Loucy (cell line): ENCODE measurements around the gene NUB1.

Source experiments
- EZH2phosphoT487 ChIP-seq: fragments of 200-600 bp; IDR thresholded peaks from 2 replicates; pipeline ENCODE4 v1.6.1; 2018; ENCODE audit warnings: antibody characterized with exemption, mild to moderate bottlenecking, moderate library complexity, borderline replicate concordance
- TF ChIP-seq, protein P1 (sequence below): fragments of 200-600 bp; sonication (generic); conservative IDR thresholded peaks from 2 replicates; pipeline ENCODE4 v1.5.1; 2014; ENCODE audit warnings: mild to moderate bottlenecking, antibody characterized with exemption, low read length

DNA sequence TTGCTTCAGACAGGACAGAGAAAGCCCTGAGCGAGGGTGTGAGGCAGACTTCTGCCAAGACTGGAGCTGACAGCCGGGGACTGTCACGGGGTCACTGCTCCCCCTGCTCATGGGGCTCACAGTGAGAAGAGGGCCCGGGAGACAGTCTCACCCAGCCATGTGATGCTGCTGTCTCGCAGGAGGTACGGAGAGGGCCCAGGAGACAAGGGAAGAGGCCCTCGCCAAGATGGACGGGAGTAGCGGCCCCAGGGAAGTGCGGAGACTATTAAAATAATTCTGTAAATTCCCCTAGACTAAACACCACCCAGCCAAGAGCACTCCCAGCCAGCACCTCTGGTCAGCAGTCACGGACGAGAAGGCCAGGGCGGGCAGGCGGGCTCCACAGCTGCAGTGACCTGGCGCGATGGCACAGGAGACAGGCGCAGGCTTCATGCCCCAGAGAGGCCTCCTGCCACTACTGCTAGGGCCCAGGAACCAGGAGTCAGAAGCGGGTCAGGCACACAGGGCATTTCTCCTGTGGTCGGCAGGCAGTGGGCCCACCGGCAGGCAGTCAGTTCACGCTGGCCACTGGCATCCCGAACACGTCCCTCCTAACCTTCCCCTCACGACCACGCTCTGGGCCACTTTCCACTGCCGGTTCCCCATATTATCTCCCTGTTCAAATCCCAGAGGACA, 44.2 kb downstream of the NUB1 start:
- TF ChIP-seq, protein P1, sequence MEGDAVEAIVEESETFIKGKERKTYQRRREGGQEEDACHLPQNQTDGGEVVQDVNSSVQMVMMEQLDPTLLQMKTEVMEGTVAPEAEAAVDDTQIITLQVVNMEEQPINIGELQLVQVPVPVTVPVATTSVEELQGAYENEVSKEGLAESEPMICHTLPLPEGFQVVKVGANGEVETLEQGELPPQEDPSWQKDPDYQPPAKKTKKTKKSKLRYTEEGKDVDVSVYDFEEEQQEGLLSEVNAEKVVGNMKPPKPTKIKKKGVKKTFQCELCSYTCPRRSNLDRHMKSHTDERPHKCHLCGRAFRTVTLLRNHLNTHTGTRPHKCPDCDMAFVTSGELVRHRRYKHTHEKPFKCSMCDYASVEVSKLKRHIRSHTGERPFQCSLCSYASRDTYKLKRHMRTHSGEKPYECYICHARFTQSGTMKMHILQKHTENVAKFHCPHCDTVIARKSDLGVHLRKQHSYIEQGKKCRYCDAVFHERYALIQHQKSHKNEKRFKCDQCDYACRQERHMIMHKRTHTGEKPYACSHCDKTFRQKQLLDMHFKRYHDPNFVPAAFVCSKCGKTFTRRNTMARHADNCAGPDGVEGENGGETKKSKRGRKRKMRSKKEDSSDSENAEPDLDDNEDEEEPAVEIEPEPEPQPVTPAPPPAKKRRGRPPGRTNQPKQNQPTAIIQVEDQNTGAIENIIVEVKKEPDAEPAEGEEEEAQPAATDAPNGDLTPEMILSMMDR, result no peak
- TF ChIP-seq EZH2phosphoT487, result no peak
